Measurements from ENCODE around the gene PRKCA.

PRKCA gene

GRCh38 chr17:66576473-66576872 lies 274.1 kb downstream of the PRKCA start:
- Mint-ChIP-seq H3K4me3 (no peak overlapping the region), H3K36me3 (peaks cover 7% of the 10 kb centered on the region), H3K27ac (no peak overlapping the region), H3K9me3 (ENCODE audit: low read depth) (no peaks in the 10 kb centered on the region), H3K4me1 (ENCODE audit: low read depth) (peaks cover 20% of the 10 kb centered on the region), H3K27me3 (no peaks in the 10 kb centered on the region)

- no peak overlapping the region for H3K27ac Mint-ChIP-seq
- peaks cover 10% of the 10 kb centered on the region for H3K36me3 Mint-ChIP-seq
- H3K4me3 Mint-ChIP-seq: no peak overlapping the region
- H3K27me3 Mint-ChIP-seq: no peaks in the 10 kb centered on the region
- peaks cover 25% of the 10 kb centered on the region for H3K4me1 Mint-ChIP-seq (ENCODE audit: low read depth)
- no peaks in the 10 kb centered on the region for H3K9me3 Mint-ChIP-seq (ENCODE audit: low read depth)
Measured at GRCh38 chr17:66577041-66577440, 274.6 kb downstream of the PRKCA start.

GRCh38 chr17:66578781-66579489 lies 276.5 kb downstream of the PRKCA start:
- Mint-ChIP-seq H3K36me3 (peaks cover 21% of the 10 kb centered on the region), H3K9me3 (ENCODE audit: low read depth) (no peaks in the 10 kb centered on the region), H3K27me3 (no peaks in the 10 kb centered on the region), H3K27ac (peak overlapping the region; percentile 71), H3K4me1 (ENCODE audit: low read depth) (peaks cover 34% of the 10 kb centered on the region), H3K4me3 (no peak overlapping the region)

GRCh38 chr17:66579556-66579955 lies 277.1 kb downstream of the PRKCA start:
- H3K27ac Mint-ChIP-seq: no peak overlapping the region
- no peaks in the 10 kb centered on the region for H3K27me3 Mint-ChIP-seq
- no peaks in the 10 kb centered on the region for H3K9me3 Mint-ChIP-seq (ENCODE audit: low read depth)
- H3K36me3 Mint-ChIP-seq: peaks cover 22% of the 10 kb centered on the region
- H3K4me3 Mint-ChIP-seq: no peak overlapping the region
- H3K4me1 Mint-ChIP-seq (ENCODE audit: low read depth): peaks cover 34% of the 10 kb centered on the region

GRCh38 chr17:66580184-66580955 lies 278.0 kb downstream of the PRKCA start:
- Mint-ChIP-seq H3K36me3 (peaks cover 24% of the 10 kb centered on the region), H3K27ac (peak overlapping the region; percentile 50), H3K4me3 (no peak overlapping the region), H3K9me3 (ENCODE audit: low read depth) (no peaks in the 10 kb centered on the region), H3K4me1 (ENCODE audit: low read depth) (peaks cover 40% of the 10 kb centered on the region), H3K27me3 (no peaks in the 10 kb centered on the region)

- Mint-ChIP-seq H3K27me3 (no peaks in the 10 kb centered on the region), H3K4me1 (ENCODE audit: low read depth) (peaks cover 46% of the 10 kb centered on the region), H3K4me3 (no peak overlapping the region), H3K9me3 (ENCODE audit: low read depth) (no peaks in the 10 kb centered on the region), H3K36me3 (peaks cover 24% of the 10 kb centered on the region), H3K27ac (peak overlapping the region; percentile 50)
Measured at GRCh38 chr17:66580956-66581391, 278.6 kb downstream of the PRKCA start.

- Mint-ChIP-seq H3K27me3 (no peaks in the 10 kb centered on the region), H3K36me3 (peaks cover 24% of the 10 kb centered on the region), H3K27ac (no peak overlapping the region), H3K9me3 (ENCODE audit: low read depth) (no peaks in the 10 kb centered on the region), H3K4me1 (ENCODE audit: low read depth) (peaks cover 56% of the 10 kb centered on the region), H3K4me3 (no peak overlapping the region)
Measured at GRCh38 chr17:66582373-66583111, 280.1 kb downstream of the PRKCA start.

GRCh38 chr17:66583112-66583748 lies 280.8 kb downstream of the PRKCA start:
- peaks cover 58% of the 10 kb centered on the region for H3K4me1 Mint-ChIP-seq (ENCODE audit: low read depth)
- no peak overlapping the region for H3K27ac Mint-ChIP-seq
- peaks cover 28% of the 10 kb centered on the region for H3K36me3 Mint-ChIP-seq
- H3K9me3 Mint-ChIP-seq (ENCODE audit: low read depth): no peaks in the 10 kb centered on the region
- H3K27me3 Mint-ChIP-seq: no peaks in the 10 kb centered on the region
- H3K4me3 Mint-ChIP-seq: no peak overlapping the region

GRCh38 chr17:66584927-66585326 lies 282.5 kb downstream of the PRKCA start:
- Mint-ChIP-seq H3K4me1 (ENCODE audit: low read depth) (peaks cover 54% of the 10 kb centered on the region), H3K27ac (peak overlapping the region; percentile 41), H3K4me3 (no peak overlapping the region), H3K9me3 (ENCODE audit: low read depth) (no peaks in the 10 kb centered on the region), H3K27me3 (no peaks in the 10 kb centered on the region), H3K36me3 (peaks cover 24% of the 10 kb centered on the region)

GRCh38 chr17:66585472-66585871 lies 283.1 kb downstream of the PRKCA start:
- Mint-ChIP-seq H3K4me1 (ENCODE audit: low read depth) (peaks cover 54% of the 10 kb centered on the region), H3K9me3 (ENCODE audit: low read depth) (no peaks in the 10 kb centered on the region), H3K4me3 (no peak overlapping the region), H3K27ac (no peak overlapping the region), H3K36me3 (peaks cover 24% of the 10 kb centered on the region), H3K27me3 (no peaks in the 10 kb centered on the region)

GRCh38 chr17:66589892-66590291 lies 287.5 kb downstream of the PRKCA start:
- no peaks in the 10 kb centered on the region for H3K27me3 Mint-ChIP-seq

GRCh38 chr17:66593116-66593515 lies 290.7 kb downstream of the PRKCA start:
- H3K27ac Mint-ChIP-seq: peak overlapping the region; percentile 41
- H3K9me3 Mint-ChIP-seq (ENCODE audit: low read depth): peaks cover 3% of the 10 kb centered on the region
- H3K36me3 Mint-ChIP-seq: peaks cover 18% of the 10 kb centered on the region
- no peak overlapping the region for H3K4me3 Mint-ChIP-seq
- H3K27me3 Mint-ChIP-seq: no peaks in the 10 kb centered on the region
- peaks cover 11% of the 10 kb centered on the region for H3K4me1 Mint-ChIP-seq (ENCODE audit: low read depth)

More at GRCh38 chr17:66589892-66590291, 287.5 kb downstream of the PRKCA start:
- no peak overlapping the region for H3K27ac Mint-ChIP-seq
- no peak overlapping the region for H3K4me3 Mint-ChIP-seq
- peaks cover 36% of the 10 kb centered on the region for H3K4me1 Mint-ChIP-seq (ENCODE audit: low read depth)
- peaks cover 3% of the 10 kb centered on the region for H3K9me3 Mint-ChIP-seq (ENCODE audit: low read depth)
- peaks cover 17% of the 10 kb centered on the region for H3K36me3 Mint-ChIP-seq

- Mint-ChIP-seq H3K4me1 (ENCODE audit: low read depth) (peaks cover 6% of the 10 kb centered on the region), H3K27ac (no peak overlapping the region), H3K4me3 (no peak overlapping the region), H3K27me3 (no peaks in the 10 kb centered on the region), H3K9me3 (ENCODE audit: low read depth) (peaks cover 3% of the 10 kb centered on the region), H3K36me3 (peaks cover 14% of the 10 kb centered on the region)
Measured at GRCh38 chr17:66595893-66596292, 293.5 kb downstream of the PRKCA start.

- Mint-ChIP-seq H3K36me3 (peaks cover 21% of the 10 kb centered on the region), H3K4me1 (ENCODE audit: low read depth) (peaks cover 17% of the 10 kb centered on the region), H3K9me3 (ENCODE audit: low read depth) (no peaks in the 10 kb centered on the region)
Measured at GRCh38 chr17:66602659-66603384, 300.4 kb downstream of the PRKCA start.

More at GRCh38 chr17:66602659-66603384, 300.4 kb downstream of the PRKCA start:
- Mint-ChIP-seq H3K27me3 (no peaks in the 10 kb centered on the region), H3K4me3 (no peak overlapping the region), H3K27ac (no peak overlapping the region)
